HCT116 (cell line): ENCODE measurements around the gene ARL14EPL. TPM values are rescaled to one million over a fixed set of nuclear protein-coding genes. Genes with fewer than 3 reads are reported as not detected.

Experiments
- ATAC-seq: fragments of 200-7000 bp; cut with Tn5 transposase; 2 replicates; pipeline ENCODE4 v1.9.1; 2020; ENCODE audit warnings: mild to moderate bottlenecking, moderate library complexity
- BruUV-seq: library from RNA; stranded (reverse); fragments of 400-500 nt; replicated peaks from 2 replicates; lab custom pipeline; 2021; lab: Mats Ljungman, UMichigan
- CTCF ChIA-PET: fragments of 300-600 bp; sonication (Branson Sonifier 250); formaldehyde crosslinking; loops from one replicate; lab custom pipeline; 2021; ENCODE audit warnings: antibody characterized with exemption; lab: Charles Lee
- POLR2A ChIA-PET: fragments of 300-600, 350-600 bp; sonication (Branson Sonifier 250); formaldehyde crosslinking; loops from one replicate; lab custom pipeline; 2021; ENCODE audit warnings: antibody characterized with exemption; lab: Charles Lee
- RAD21 ChIA-PET, 2 experiments: fragments of 300-600 bp; sonication (Branson Sonifier 250); formaldehyde crosslinking; loops; one replicate each; lab custom pipeline; 2023; ENCODE audit warnings: low total read pairs in 2 of 2; ENCODE audit not compliant: uncharacterized antibody in 2 of 2, unreplicated experiment in 2 of 2, low non-redundant PET in 1 of 2; lab: Charles Lee
- DNase-seq: peaks from one replicate; pipeline ENCODE4 v3.0.0-alpha.2; 2010; ENCODE audit warnings: low read depth, low spot score
- H2AFZ ChIP-seq: fragments of 200-600 bp; shearing (Covaris generic), sonication (generic); 2 replicates; pipeline ENCODE4 v1.6.1; 2017; ENCODE audit warnings: low read depth, mixed run types, mixed read lengths, antibody characterized with exemption, low read length; ENCODE audit not compliant: poor library complexity, severe bottlenecking
- H3K27ac ChIP-seq: 2 replicates; pipeline ENCODE4 v1.5.1; 2012; ENCODE audit warnings: low read depth, low read length
- H3K27me3 ChIP-seq: fragments of 200-600 bp; sonication (generic); 2 replicates; pipeline ENCODE4 v1.6.1; 2016; ENCODE audit warnings: mixed run types, low read length, mixed read lengths; ENCODE audit not compliant: insufficient read depth
- H3K36me3 ChIP-seq, 2 experiments: fragments of 200-500 bp in 1 of 2; fragments of 200-600 bp in 1 of 2; sonication (Bioruptor generic) in 1 of 2; sonication (generic) in 1 of 2; 2 replicates each; pipeline versions ENCODE4 v1.5.1 to v1.6.1; 2014 to 2016; ENCODE audit warnings: low read length in 2 of 2, inconsistent platforms in 1 of 2, mixed read lengths in 1 of 2, mixed run types in 1 of 2; ENCODE audit not compliant: insufficient read depth in 2 of 2, control insufficient read depth in 1 of 2
- H3K4me1 ChIP-seq, 2 experiments: fragments of 200-600 bp in 1 of 2; sonication (generic) in 1 of 2; 2 replicates each; pipeline versions ENCODE4 v1.5.1 to v1.6.1; 2012 to 2017; ENCODE audit warnings: low read length in 2 of 2, inconsistent platforms in 1 of 2, mild to moderate bottlenecking in 1 of 2, mixed read lengths in 1 of 2, mixed run types in 1 of 2, moderate library complexity in 1 of 2; ENCODE audit not compliant: insufficient read depth in 2 of 2, control insufficient read depth in 1 of 2
- H3K4me2 ChIP-seq: fragments of 200-600 bp; sonication (generic); 2 replicates; pipeline ENCODE4 v1.6.1; 2017; ENCODE audit warnings: mixed run types, low read length, mixed read lengths
- H3K4me3 ChIP-seq, 2 experiments: fragments of 200-600 bp in 1 of 2; sonication (generic) in 1 of 2; replicated peaks in 1 of 2; 2 replicates each; pipeline ENCODE4 v1.5.1; 2011 to 2016; ENCODE audit warnings: low read length in 2 of 2, control low read depth in 1 of 2, low read depth in 1 of 2, mild to moderate bottlenecking in 1 of 2, mixed read lengths in 1 of 2, mixed run types in 1 of 2
- H3K79me2 ChIP-seq: fragments of 200-600 bp; sonication (generic); 2 replicates; pipeline ENCODE4 v1.6.1; 2017; ENCODE audit warnings: mild to moderate bottlenecking, mixed run types, low read length, moderate library complexity, mixed read lengths; ENCODE audit not compliant: insufficient read depth
- H3K9ac ChIP-seq: fragments of 200-600 bp; sonication (generic); 2 replicates; pipeline ENCODE4 v1.6.1; 2016; ENCODE audit warnings: low read length, mixed read lengths
- H3K9me2 ChIP-seq: fragments of 200-600 bp; sonication (generic), shearing (Covaris generic); 2 replicates; pipeline ENCODE4 v1.6.1; 2017; ENCODE audit warnings: mixed run types, mild to moderate bottlenecking, moderate library complexity; ENCODE audit not compliant: insufficient read depth
- H3K9me3 ChIP-seq, 2 experiments: fragments of 200-500 bp in 1 of 2; fragments of 200-600 bp in 1 of 2; sonication (Bioruptor generic) in 1 of 2; sonication (generic) in 1 of 2; 2 replicates each; pipeline ENCODE4 v1.6.1; 2014 to 2017; ENCODE audit warnings: low read length in 2 of 2, mixed read lengths in 2 of 2, inconsistent platforms in 1 of 2, low read depth in 1 of 2, mild to moderate bottlenecking in 1 of 2, mixed run types in 1 of 2, moderate library complexity in 1 of 2; ENCODE audit not compliant: control insufficient read depth in 1 of 2, insufficient read depth in 1 of 2
- H4K20me1 ChIP-seq: fragments of 200-600 bp; sonication (generic), shearing (Covaris generic); 2 replicates; pipeline ENCODE4 v1.6.1; 2017; ENCODE audit warnings: mixed run types, mild to moderate bottlenecking, moderate library complexity; ENCODE audit not compliant: insufficient read depth
- EGR1 ChIP-seq: IDR thresholded peaks from 2 replicates; pipeline ENCODE4 v1.6.1; 2012; ENCODE audit warnings: low read depth
- REST ChIP-seq: IDR thresholded peaks from 2 replicates; pipeline ENCODE4 v1.6.1; 2012; ENCODE audit warnings: low read depth
- TCF7L2 ChIP-seq: IDR thresholded peaks from 2 replicates; pipeline ENCODE4 v1.7.0; 2011; ENCODE audit warnings: borderline replicate concordance, inconsistent platforms; ENCODE audit not compliant: insufficient read depth, insufficient read length; ENCODE audit errors: extremely low read depth
- YY1 ChIP-seq: IDR thresholded peaks from 2 replicates; pipeline ENCODE4 v1.6.1; 2011; ENCODE audit warnings: low read length, low read depth, moderate library complexity, mild to moderate bottlenecking; ENCODE audit not compliant: insufficient replicate concordance; ENCODE audit errors: extremely low read depth
- intact Hi-C: fragments of 100-400 bp; cut with micrococcal nuclease; formaldehyde crosslinking; loops from 2 replicates; pipeline ENCODE4 v1.10.0; 2022
- total RNA-seq: library from RNA; stranded (reverse); gene quantifications from one replicate; pipeline ENCODE4 v1.2.1, GENCODE V29; 2021; ENCODE audit not compliant: unreplicated experiment
- TF ChIP-seq, protein P1 (sequence below), 3 experiments: fragments of 200-600 bp in 1 of 3; sonication (generic) in 1 of 3; IDR thresholded peaks in 2 of 3; conservative IDR thresholded peaks in 1 of 3; 2 replicates each; pipeline ENCODE4 v1.5.1; 2012 to 2017; ENCODE audit warnings: low read depth in 2 of 3, low read length in 2 of 3, antibody characterized with exemption in 1 of 3, borderline replicate concordance in 1 of 3, control low read depth in 1 of 3, mild to moderate bottlenecking in 1 of 3, mixed read lengths in 1 of 3, mixed run types in 1 of 3, moderate library complexity in 1 of 3; ENCODE audit not compliant: insufficient read depth in 1 of 3

The ARL14EPL gene
- total RNA-seq, 1 experiment from 2014 or later, result 22.9 TPM

DNA sequence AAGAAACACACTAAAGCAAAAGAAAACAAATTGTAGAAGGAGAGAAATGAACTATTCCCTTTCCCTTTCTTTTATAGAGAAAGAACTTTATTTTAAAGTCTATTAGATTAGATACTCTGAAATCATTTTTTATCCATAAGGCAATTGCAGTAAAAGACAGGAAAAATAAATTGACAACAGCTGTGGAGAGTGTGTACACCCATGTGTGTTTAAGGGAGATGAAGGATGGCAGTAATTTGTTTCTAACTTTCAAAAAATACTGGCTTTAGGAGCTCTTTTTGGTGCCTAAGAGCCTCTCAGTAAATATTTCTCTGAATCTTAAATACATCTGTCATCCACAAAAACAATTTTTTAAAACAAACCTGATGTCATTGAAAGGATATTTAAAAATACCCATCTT, 18.3 kb upstream of the ARL14EPL start (continued):
- TF ChIP-seq YY1, result no peak

DNA sequence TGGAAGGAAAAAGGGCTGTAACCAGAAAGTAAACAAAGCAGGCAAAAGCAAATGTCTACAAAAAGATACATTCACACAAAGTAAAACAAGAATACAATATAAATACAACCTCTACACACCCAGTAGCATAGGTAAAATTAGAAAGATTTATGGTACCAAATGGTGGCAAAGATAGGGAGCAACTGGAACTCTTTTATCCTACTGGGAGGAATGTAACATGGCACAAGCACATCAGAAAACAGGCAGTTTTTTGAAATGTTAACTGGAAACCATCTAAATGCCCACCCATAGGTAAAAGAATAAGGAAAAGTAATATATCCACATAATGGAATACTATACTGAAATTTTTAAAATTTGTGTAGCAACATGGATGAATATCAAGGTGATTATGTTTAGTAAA, 8.7 kb upstream of the ARL14EPL start:
- POLR2A ChIA-PET, result no interaction called here
- no peak for DNase-seq
- H3K4me1 ChIP-seq, result no peaks in the 10 kb centered on the region
- CTCF ChIA-PET, result interaction anchor here (1.0 kb wide), 1 partner anchor 11 kb away, joined by 4 read pairs; no protein-coding TSS in a partner anchor
- TF ChIP-seq, protein P1, sequence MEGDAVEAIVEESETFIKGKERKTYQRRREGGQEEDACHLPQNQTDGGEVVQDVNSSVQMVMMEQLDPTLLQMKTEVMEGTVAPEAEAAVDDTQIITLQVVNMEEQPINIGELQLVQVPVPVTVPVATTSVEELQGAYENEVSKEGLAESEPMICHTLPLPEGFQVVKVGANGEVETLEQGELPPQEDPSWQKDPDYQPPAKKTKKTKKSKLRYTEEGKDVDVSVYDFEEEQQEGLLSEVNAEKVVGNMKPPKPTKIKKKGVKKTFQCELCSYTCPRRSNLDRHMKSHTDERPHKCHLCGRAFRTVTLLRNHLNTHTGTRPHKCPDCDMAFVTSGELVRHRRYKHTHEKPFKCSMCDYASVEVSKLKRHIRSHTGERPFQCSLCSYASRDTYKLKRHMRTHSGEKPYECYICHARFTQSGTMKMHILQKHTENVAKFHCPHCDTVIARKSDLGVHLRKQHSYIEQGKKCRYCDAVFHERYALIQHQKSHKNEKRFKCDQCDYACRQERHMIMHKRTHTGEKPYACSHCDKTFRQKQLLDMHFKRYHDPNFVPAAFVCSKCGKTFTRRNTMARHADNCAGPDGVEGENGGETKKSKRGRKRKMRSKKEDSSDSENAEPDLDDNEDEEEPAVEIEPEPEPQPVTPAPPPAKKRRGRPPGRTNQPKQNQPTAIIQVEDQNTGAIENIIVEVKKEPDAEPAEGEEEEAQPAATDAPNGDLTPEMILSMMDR (IDR thresholded peaks at IDR 0.05 in 2 of 3, conservative IDR thresholded peaks at IDR 0.05 in 1 of 3; ENCODE audit: borderline replicate concordance in 1 of 3, insufficient read depth in 1 of 3, low read depth in 2 of 3, low read length in 2 of 3), result peak in 2 of 3 experiments; percentile 33 to 49; a peak in 3 of 6 replicates
- no peak for TF ChIP-seq TCF7L2
- TF ChIP-seq, all 23 proteins: peak for 1
- Histone ChIP-seq H3K9ac (no peak overlapping the region), H3K27me3 (no peaks in the 10 kb centered on the region), H3K9me2 (no peaks in the 10 kb centered on the region), H3K27ac (no peak overlapping the region), H4K20me1 (no peaks in the 10 kb centered on the region), H2AFZ (no peak overlapping the region), H3K4me2 (no peak overlapping the region), H3K9me3 (no peaks in the 10 kb centered on the region), H3K36me3 (no peaks in the 10 kb centered on the region), H3K4me3 (no peak overlapping the region), H3K79me2 (no peaks in the 10 kb centered on the region)
- no TSS peak for BruUV-seq
- intact Hi-C loops, result no loop called here
- RAD21 ChIA-PET, result no interaction called here
- ATAC-seq, result no peak

DNA sequence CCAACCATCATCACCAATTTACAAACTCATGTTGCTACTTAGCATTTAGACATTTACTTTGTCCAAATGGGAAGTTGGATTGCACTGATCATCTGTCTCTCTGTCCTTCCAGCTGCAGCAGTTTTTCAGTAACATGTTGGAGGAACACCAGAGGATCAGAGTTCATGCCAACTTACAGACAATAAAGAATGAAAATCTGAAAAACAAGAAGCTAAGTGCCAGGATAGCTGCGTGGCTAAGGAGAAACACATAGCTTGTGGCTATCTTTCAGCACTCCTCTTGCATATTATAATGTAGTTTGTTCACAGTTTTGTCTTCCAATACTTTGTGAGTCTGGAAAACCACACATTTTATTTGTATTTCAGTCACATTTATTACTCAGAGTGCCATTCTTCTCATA, 6.4 kb upstream of the ARL14EPL start:
- DNase-seq (no peak), ATAC-seq (no peak)
- no peaks in the 10 kb centered on the region for H3K79me2 ChIP-seq
- CTCF ChIA-PET, result no interaction called here
- no peak overlapping the region for H3K4me3 ChIP-seq
- intact Hi-C loops, result no loop called here
- BruUV-seq, result no TSS peak
- no peak overlapping the region for H3K4me2 ChIP-seq
- H3K9ac ChIP-seq, result no peak overlapping the region
- no peaks in the 10 kb centered on the region for H4K20me1 ChIP-seq
- H3K9me2 ChIP-seq, result no peaks in the 10 kb centered on the region
- peaks cover 0 to 6% of the 10 kb centered on the region in 2 experiments; a peak in 3 of 4 replicates for H3K4me1 ChIP-seq
- H3K27ac ChIP-seq, result no peak overlapping the region
- H3K27me3 ChIP-seq, result no peaks in the 10 kb centered on the region
- no peaks in the 10 kb centered on the region for H3K36me3 ChIP-seq
- RAD21 ChIA-PET, result no interaction called here
- H2AFZ ChIP-seq, result peak overlapping the region; percentile 32
- POLR2A ChIA-PET, result no interaction called here
- H3K9me3 ChIP-seq, result no peaks in the 10 kb centered on the region
- TF ChIP-seq, protein P1 (IDR thresholded peaks at IDR 0.05 in 2 of 3, conservative IDR thresholded peaks at IDR 0.05 in 1 of 3; ENCODE audit: borderline replicate concordance in 1 of 3, insufficient read depth in 1 of 3, low read depth in 2 of 3, low read length in 2 of 3), result no peak
- TF ChIP-seq EGR1 (no peak), REST (no peak)
